PFSK-1 (cell line): Measurements from ENCODE around the gene CPTP. TPM values are rescaled to one million over a fixed set of nuclear protein-coding genes. Genes with fewer than 3 reads are reported as not detected.

Experiments used
- FOXP2 ChIP-seq: optimal IDR thresholded peaks from 2 replicates; pipeline ENCODE3; 2011; ENCODE audit warnings: borderline replicate concordance, control low read depth, inconsistent platforms; ENCODE audit not compliant: insufficient read depth; ENCODE audit errors: extremely low read length, extremely low read depth
- POLR2AphosphoS5 ChIP-seq: IDR thresholded peaks from 2 replicates; pipeline ENCODE4 v1.6.1; 2012; ENCODE audit warnings: low read depth, mild to moderate bottlenecking, control low read depth, low read length, moderate library complexity
- SIN3A ChIP-seq: IDR thresholded peaks from 2 replicates; pipeline ENCODE4 v1.6.1; 2012; ENCODE audit warnings: mild to moderate bottlenecking, low read length, moderate library complexity, borderline replicate concordance; ENCODE audit not compliant: insufficient read depth
- TAF1 ChIP-seq: IDR thresholded peaks from 2 replicates; pipeline ENCODE4 v1.6.1; 2012; ENCODE audit warnings: low read length, control low read depth, borderline replicate concordance; ENCODE audit not compliant: insufficient read depth
- polyA plus RNA-seq: library from polyadenylated mRNA; unstranded; fragments of >200 nt; gene quantifications from one replicate; pipeline ENCODE4 v1.2.1, GENCODE V29; 2012; ENCODE audit warnings: low read depth, missing spikeins; ENCODE audit not compliant: insufficient read length
- TF ChIP-seq, protein P1 (sequence below), 2 experiments: IDR thresholded peaks; 2 replicates each; pipeline versions ENCODE4 v1.6.1 to v1.8.0; 2011 to 2012; ENCODE audit warnings: low read depth in 2 of 2, low read length in 2 of 2, control low read depth in 1 of 2, inconsistent platforms in 1 of 2, mild to moderate bottlenecking in 1 of 2, moderate library complexity in 1 of 2; ENCODE audit not compliant: insufficient read depth in 1 of 2

CPTP gene
- 70.2 TPM for polyA plus RNA-seq

DNA sequence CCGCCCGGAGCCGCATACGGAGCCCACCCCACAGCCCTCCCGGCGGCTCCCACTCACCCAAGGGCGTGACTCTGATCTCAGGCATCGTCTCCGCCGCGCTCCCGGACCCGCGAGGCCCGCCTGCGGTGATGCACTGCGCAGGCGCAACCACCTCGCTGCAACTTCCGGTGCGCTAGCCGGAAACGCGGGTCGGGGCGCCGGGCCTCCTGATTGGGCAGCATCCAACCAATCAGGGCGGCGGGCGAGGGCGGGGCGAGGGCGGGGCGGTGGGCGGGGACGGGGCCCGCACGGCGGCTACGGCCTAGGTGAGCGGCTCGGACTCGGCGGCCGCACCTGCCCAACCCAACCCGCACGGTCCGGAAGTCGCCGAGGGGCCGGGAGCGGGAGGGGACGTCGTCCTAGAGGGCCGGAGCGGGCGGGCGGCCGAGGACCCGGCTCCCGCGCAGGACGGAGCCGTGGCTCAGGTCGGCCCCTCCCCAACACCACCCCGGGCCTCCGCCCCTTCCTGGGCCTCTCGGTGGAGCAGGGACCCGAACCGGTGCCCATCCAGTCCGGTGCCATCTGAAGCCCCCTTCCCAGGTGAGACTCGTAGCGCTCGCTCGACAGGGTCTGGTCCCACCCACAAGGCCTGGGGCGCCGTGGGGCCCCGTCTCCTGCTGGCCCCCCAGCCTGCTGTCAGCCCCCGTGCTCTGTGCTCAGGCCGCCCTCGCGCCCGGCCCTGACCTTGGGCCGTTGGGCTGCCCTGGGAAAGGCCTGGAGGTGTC is at the start of gene CPTP, which contains the start of gene INTS11:
Gene CPTP, plus strand, starts transcription at position 279 of the 764 bp plus-strand sequence. CDS start 2,109 bp downstream, outside the sequence.
Gene INTS11, minus strand, starts transcription at position 137 of the 764 bp plus-strand sequence. Its CDS starts 52 bp downstream, at position 85.
- TF ChIP-seq FOXP2 (no peak), POLR2AphosphoS5 (peak; percentile 89), SIN3A (no peak), TAF1 (peak; percentile 58; the same call in 1 of the 2 replicates)
- TF ChIP-seq, protein P1, sequence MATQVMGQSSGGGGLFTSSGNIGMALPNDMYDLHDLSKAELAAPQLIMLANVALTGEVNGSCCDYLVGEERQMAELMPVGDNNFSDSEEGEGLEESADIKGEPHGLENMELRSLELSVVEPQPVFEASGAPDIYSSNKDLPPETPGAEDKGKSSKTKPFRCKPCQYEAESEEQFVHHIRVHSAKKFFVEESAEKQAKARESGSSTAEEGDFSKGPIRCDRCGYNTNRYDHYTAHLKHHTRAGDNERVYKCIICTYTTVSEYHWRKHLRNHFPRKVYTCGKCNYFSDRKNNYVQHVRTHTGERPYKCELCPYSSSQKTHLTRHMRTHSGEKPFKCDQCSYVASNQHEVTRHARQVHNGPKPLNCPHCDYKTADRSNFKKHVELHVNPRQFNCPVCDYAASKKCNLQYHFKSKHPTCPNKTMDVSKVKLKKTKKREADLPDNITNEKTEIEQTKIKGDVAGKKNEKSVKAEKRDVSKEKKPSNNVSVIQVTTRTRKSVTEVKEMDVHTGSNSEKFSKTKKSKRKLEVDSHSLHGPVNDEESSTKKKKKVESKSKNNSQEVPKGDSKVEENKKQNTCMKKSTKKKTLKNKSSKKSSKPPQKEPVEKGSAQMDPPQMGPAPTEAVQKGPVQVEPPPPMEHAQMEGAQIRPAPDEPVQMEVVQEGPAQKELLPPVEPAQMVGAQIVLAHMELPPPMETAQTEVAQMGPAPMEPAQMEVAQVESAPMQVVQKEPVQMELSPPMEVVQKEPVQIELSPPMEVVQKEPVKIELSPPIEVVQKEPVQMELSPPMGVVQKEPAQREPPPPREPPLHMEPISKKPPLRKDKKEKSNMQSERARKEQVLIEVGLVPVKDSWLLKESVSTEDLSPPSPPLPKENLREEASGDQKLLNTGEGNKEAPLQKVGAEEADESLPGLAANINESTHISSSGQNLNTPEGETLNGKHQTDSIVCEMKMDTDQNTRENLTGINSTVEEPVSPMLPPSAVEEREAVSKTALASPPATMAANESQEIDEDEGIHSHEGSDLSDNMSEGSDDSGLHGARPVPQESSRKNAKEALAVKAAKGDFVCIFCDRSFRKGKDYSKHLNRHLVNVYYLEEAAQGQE (IDR thresholded peaks at IDR 0.05; ENCODE audit: insufficient read depth in 1 of 2, low read depth in 2 of 2, low read length in 2 of 2), result no peak

DNA sequence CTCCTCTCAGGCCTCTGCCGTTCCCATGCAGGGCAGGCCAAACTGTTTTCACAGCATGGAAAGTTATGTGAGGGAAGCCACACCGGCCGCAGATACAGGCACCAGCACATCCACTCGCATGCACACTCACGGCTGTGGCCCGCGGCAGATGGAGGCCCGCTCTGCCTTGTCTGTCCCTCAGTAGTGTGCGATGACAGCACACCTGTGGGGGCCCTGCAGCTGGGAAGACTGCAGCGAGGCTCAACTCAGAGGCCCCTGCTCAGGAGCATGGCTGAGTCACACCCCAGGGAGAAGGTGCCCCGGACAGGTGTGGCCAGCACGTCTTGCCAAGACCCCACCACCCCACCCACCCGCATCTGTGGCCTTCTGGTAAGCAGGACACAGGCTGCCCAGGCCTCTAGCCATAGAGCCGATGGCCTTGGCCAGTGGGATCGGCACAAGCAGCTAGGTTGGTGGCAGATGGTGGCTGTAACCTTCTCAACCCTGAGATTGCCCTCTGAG is 49.6 kb upstream of the CPTP start:
- no peak for TF ChIP-seq POLR2AphosphoS5
- TF ChIP-seq, protein P1 (IDR thresholded peaks at IDR 0.05; ENCODE audit: insufficient read depth in 1 of 2, low read depth in 2 of 2, low read length in 2 of 2), result no peak
- TF ChIP-seq FOXP2, result no peak
- TF ChIP-seq TAF1, result no peak
- TF ChIP-seq SIN3A, result no peak

DNA sequence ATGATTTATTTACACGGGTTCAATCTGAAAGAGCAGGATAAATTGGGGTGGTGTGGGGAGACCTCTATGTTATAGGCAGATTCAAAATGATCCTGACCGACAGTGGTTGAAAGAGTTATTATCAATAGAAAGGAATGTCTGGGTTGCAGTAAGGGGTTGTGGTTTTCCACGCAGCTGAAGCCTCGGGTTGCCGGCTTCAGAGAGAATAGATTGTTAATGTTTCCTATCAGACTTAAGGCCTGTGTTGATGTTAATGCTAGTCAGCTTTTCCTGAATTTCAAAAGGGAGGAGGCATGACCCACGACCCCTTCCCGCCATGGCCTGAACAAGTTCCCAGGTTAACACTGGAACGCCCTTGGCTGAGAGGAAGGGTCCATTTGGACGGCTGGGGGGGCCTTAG is 48.8 kb upstream of the CPTP start:
- TF ChIP-seq, protein P1 (IDR thresholded peaks at IDR 0.05; ENCODE audit: insufficient read depth in 1 of 2, low read depth in 2 of 2, low read length in 2 of 2), result no peak
- TF ChIP-seq POLR2AphosphoS5, result no peak
- no peak for TF ChIP-seq TAF1
- TF ChIP-seq FOXP2, result no peak
- TF ChIP-seq SIN3A, result no peak

DNA sequence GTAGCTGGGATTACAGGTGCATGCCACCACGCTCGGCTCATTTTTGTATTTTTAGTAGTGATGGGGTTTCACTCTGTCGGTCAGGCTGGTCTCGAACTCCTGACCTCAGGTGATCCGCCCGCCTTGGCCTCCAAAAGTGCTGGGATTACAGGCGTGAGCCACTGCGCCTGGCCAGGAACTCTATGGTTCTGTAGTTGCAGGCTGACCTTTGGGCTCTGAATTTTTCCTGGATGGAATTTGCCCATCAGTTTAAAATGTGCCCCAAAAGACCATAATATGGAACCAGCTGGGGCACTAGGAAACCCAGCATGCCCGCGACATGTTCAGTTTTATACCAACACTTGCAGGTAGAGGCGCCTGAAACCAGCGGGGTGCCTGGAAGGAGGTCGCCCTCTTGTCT is 46.0 kb upstream of the CPTP start:
- no peak for TF ChIP-seq FOXP2
- TF ChIP-seq, protein P1 (IDR thresholded peaks at IDR 0.05; ENCODE audit: insufficient read depth in 1 of 2, low read depth in 2 of 2, low read length in 2 of 2), result no peak
- TF ChIP-seq POLR2AphosphoS5, result no peak
- TF ChIP-seq SIN3A, result no peak
- TF ChIP-seq TAF1, result no peak
